SU-DHL-6 (cell line): ENCODE measurements around the gene CHST2.
"Not testable (repeated sequence)": the region's sequence is repeated elsewhere in the genome, so short reads cannot be mapped to it uniquely, and the experiment has no call there.

Source experiments
- H2AFZ ChIP-seq: fragments of 200-600 bp; sonication (generic); 2 replicates; pipeline ENCODE4 v1.6.1; 2014; ENCODE audit warnings: low read depth, mild to moderate bottlenecking, moderate library complexity, mixed read lengths, antibody characterized with exemption, low read length; ENCODE audit not compliant: severe bottlenecking
- H3F3A ChIP-seq: fragments of 200-600 bp; shearing (Covaris generic); 2 replicates; pipeline ENCODE4 v1.6.0; 2016; ENCODE audit warnings: antibody characterized with exemption, mild to moderate bottlenecking; ENCODE audit not compliant: insufficient read depth
- H3K27ac ChIP-seq: fragments of 200-600 bp; sonication (generic); 2 replicates; pipeline ENCODE4 v1.5.1; 2016; ENCODE audit warnings: low read depth, mild to moderate bottlenecking, low read length, moderate library complexity, mixed read lengths
- H3K27me3 ChIP-seq: fragments of 200-600 bp; sonication (generic), shearing (Covaris generic); 2 replicates; pipeline ENCODE4 v1.6.0; 2014; ENCODE audit warnings: mild to moderate bottlenecking, low read length
- H3K36me3 ChIP-seq: fragments of 200-600 bp; sonication (generic); 2 replicates; pipeline ENCODE4 v1.6.1; 2014; ENCODE audit warnings: mild to moderate bottlenecking, low read length, mixed read lengths
- H3K4me2 ChIP-seq: fragments of 300-600, 200-600 bp; shearing (Covaris generic), sonication (generic); 2 replicates; pipeline ENCODE4 v1.6.0; 2014; ENCODE audit warnings: low read length, low read depth, mild to moderate bottlenecking; ENCODE audit not compliant: poor library complexity, severe bottlenecking
- H3K4me3 ChIP-seq: fragments of 200-600 bp; sonication (generic); 2 replicates; pipeline ENCODE4 v1.5.1; 2014; ENCODE audit warnings: antibody characterized with exemption, low read length, mild to moderate bottlenecking, mixed read lengths; ENCODE audit not compliant: insufficient read depth, poor library complexity, severe bottlenecking
- H3K79me2 ChIP-seq: fragments of 200-600 bp; sonication (generic); 2 replicates; pipeline ENCODE4 v1.6.1; 2014; ENCODE audit warnings: mild to moderate bottlenecking, low read length, moderate library complexity; ENCODE audit not compliant: insufficient read depth
- H3K9ac ChIP-seq: fragments of 200-600 bp; sonication (generic); 2 replicates; pipeline ENCODE4 v1.7.0; 2014; ENCODE audit warnings: mild to moderate bottlenecking, low read length
- H3K9me2 ChIP-seq: fragments of 200-600 bp; sonication (generic); replicated peaks from 2 replicates; pipeline ENCODE4 v1.6.1; 2014; ENCODE audit warnings: low read length; ENCODE audit not compliant: insufficient read depth
- H3K9me3 ChIP-seq: fragments of 200-600 bp; sonication (generic); 2 replicates; pipeline ENCODE4 v1.6.1; 2014; ENCODE audit warnings: low read length, mixed read lengths; ENCODE audit not compliant: insufficient read depth
- H4K20me1 ChIP-seq: fragments of 200-600 bp; sonication (generic); 2 replicates; pipeline ENCODE4 v1.6.1; 2014; ENCODE audit warnings: low read depth, mild to moderate bottlenecking, antibody characterized with exemption, low read length, moderate library complexity, mixed read lengths
- EZH2phosphoT487 ChIP-seq: fragments of 200-600 bp; sonication (generic), shearing (Covaris generic); conservative IDR thresholded peaks from 2 replicates; pipeline ENCODE4 v1.6.1; 2018; ENCODE audit warnings: mild to moderate bottlenecking, antibody characterized with exemption, low read length, moderate library complexity, mixed read lengths
- TF ChIP-seq, protein P1 (sequence below): fragments of 200-600 bp; sonication (generic); IDR thresholded peaks from one replicate; pipeline ENCODE4 v1.5.1; 2017; ENCODE audit warnings: antibody characterized with exemption, mild to moderate bottlenecking, low read length, moderate library complexity; ENCODE audit not compliant: insufficient read depth, poor library complexity, severe bottlenecking

Gene CHST2

DNA sequence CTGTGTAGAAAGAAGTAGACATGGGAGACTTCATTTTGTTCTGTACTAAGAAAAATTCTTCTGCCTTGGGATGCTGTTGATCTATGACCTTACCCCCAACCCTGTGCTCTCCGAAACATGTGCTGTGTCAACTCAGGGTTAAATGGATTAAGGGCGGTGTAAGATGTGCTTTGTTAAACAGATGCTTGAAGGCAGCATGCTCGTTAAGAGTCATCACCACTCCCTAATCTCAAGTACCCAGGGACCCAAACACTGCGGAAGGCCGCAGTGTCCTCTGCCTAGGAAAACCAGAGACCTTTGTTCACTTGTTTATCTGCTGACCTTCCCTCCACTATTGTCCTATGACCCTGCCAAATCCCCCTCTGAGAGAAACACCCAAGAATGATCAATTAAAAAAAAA is 45.6 kb upstream of the CHST2 start:
- not testable (repeated sequence) for H2AFZ ChIP-seq, H3K27me3 ChIP-seq, H4K20me1 ChIP-seq, H3K9me3 ChIP-seq, H3K27ac ChIP-seq, H3K9me2 ChIP-seq, H3K79me2 ChIP-seq, H3K9ac ChIP-seq, H3K36me3 ChIP-seq, H3K4me3 ChIP-seq, H3K4me2 ChIP-seq, H3F3A ChIP-seq

DNA sequence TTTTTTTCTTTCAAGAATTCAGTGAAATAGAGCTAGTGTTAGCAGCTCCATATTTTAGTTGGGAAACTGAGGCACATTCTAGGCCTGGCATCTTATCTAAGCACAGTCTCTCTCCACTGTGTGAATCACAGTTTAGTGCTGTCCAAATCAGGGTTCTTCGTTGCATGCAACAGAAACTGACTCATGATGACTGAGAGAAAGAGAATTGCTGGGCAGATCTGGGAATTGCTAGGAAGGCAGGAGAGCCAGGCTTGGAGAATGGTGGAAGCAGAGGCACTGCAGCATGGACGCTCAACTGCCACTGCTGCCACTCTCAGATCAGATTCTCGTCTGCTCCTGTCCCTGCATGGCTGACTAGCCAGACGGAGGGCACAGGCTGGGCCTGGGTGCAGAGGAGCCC is 40.7 kb upstream of the CHST2 start:
- TF ChIP-seq, protein P1, sequence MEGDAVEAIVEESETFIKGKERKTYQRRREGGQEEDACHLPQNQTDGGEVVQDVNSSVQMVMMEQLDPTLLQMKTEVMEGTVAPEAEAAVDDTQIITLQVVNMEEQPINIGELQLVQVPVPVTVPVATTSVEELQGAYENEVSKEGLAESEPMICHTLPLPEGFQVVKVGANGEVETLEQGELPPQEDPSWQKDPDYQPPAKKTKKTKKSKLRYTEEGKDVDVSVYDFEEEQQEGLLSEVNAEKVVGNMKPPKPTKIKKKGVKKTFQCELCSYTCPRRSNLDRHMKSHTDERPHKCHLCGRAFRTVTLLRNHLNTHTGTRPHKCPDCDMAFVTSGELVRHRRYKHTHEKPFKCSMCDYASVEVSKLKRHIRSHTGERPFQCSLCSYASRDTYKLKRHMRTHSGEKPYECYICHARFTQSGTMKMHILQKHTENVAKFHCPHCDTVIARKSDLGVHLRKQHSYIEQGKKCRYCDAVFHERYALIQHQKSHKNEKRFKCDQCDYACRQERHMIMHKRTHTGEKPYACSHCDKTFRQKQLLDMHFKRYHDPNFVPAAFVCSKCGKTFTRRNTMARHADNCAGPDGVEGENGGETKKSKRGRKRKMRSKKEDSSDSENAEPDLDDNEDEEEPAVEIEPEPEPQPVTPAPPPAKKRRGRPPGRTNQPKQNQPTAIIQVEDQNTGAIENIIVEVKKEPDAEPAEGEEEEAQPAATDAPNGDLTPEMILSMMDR: no peak
- no peak for TF ChIP-seq EZH2phosphoT487
- no peaks in the 10 kb centered on the region for H3K9me3 ChIP-seq
- no peak overlapping the region for H3K27ac ChIP-seq
- H3K79me2 ChIP-seq: no peaks in the 10 kb centered on the region
- no peak overlapping the region for H3K4me3 ChIP-seq
- H2AFZ ChIP-seq: no peak overlapping the region
- no peak overlapping the region for H3K4me2 ChIP-seq
- no peak overlapping the region for H3K9ac ChIP-seq
- H3K9me2 ChIP-seq: no peaks in the 10 kb centered on the region
- no peaks in the 10 kb centered on the region for H3K27me3 ChIP-seq
- H3K36me3 ChIP-seq: no peaks in the 10 kb centered on the region
- H4K20me1 ChIP-seq: no peaks in the 10 kb centered on the region
- H3F3A ChIP-seq: no peaks in the 10 kb centered on the region

- no peaks in the 10 kb centered on the region for H3F3A ChIP-seq
- H3K79me2 ChIP-seq: no peaks in the 10 kb centered on the region
- no peaks in the 10 kb centered on the region for H3K36me3 ChIP-seq
- no peak for TF ChIP-seq EZH2phosphoT487
- TF ChIP-seq, protein P1: no peak
- H4K20me1 ChIP-seq: no peaks in the 10 kb centered on the region
- no peak overlapping the region for H3K4me3 ChIP-seq
- no peak overlapping the region for H3K9ac ChIP-seq
- no peaks in the 10 kb centered on the region for H3K27me3 ChIP-seq
- H3K9me2 ChIP-seq: no peaks in the 10 kb centered on the region
- H3K27ac ChIP-seq: no peak overlapping the region
- H3K4me2 ChIP-seq: no peak overlapping the region
- no peak overlapping the region for H2AFZ ChIP-seq
- no peaks in the 10 kb centered on the region for H3K9me3 ChIP-seq
These were observed 39.4 kb upstream of the CHST2 start for GRCh38 chr3:143080196-143080595.

DNA sequence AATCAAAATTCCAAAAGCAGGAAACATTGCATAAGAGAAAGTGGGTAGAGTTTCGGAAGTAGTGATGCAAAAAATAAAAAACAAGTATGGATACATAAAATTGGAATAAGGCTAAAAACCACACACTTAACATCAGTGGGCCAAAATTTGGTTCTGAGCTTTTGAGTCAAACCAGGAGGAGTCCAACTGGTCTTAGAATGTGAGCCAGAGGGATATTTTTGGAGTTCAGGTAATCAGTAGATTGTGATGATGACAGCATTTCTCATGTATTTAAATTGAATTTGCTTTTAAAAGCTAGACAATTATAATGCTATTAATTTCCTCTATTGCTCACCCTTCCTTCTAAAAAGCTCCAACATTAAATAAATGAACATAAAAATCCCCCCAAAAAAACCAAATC is 38.2 kb upstream of the CHST2 start:
- no peaks in the 10 kb centered on the region for H3K79me2 ChIP-seq
- no peak overlapping the region for H3K9ac ChIP-seq
- TF ChIP-seq, protein P1: no peak
- TF ChIP-seq EZH2phosphoT487: no peak
- no peak overlapping the region for H2AFZ ChIP-seq
- no peak overlapping the region for H3K4me2 ChIP-seq
- no peak overlapping the region for H3K4me3 ChIP-seq
- no peaks in the 10 kb centered on the region for H4K20me1 ChIP-seq
- H3K27me3 ChIP-seq: no peaks in the 10 kb centered on the region
- H3F3A ChIP-seq: no peaks in the 10 kb centered on the region
- no peaks in the 10 kb centered on the region for H3K9me2 ChIP-seq
- H3K36me3 ChIP-seq: no peaks in the 10 kb centered on the region
- H3K27ac ChIP-seq: no peak overlapping the region
- no peaks in the 10 kb centered on the region for H3K9me3 ChIP-seq
